Measurements from ENCODE around the gene ANXA3. TPM values are rescaled to one million over a fixed set of nuclear protein-coding genes. Genes with fewer than 3 reads are reported as not detected.

ANXA3 gene
- total RNA-seq, 4 donors from 2014 or later, result 98.4 to 216 (median 186) TPM

GRCh38 chr4:78527555-78527954 lies 24.0 kb upstream of the ANXA3 start:
- Histone ChIP-seq H3K4me3 (no peak overlapping the region), H3K9me3 (no peaks in the 10 kb centered on the region), H3K4me1 (no peaks in the 10 kb centered on the region), H3K27me3 (no peaks in the 10 kb centered on the region), H3K27ac (replicated peaks in 1 of 4) (no peak overlapping the region), H3K36me3 (no peaks in the 10 kb centered on the region)
- DNase-seq (ENCODE audit: extremely low spot score), result no peak
- 87% methylated on average over 4 of the region's 4 CpGs for WGBS
- intact Hi-C loops (cut with DNase I), result no loop called here
- no peak for TF ChIP-seq POLR2AphosphoS5 (IDR thresholded peaks at IDR 0.05)
- TF ChIP-seq POLR2A (IDR thresholded peaks at IDR 0.05; ENCODE audit: low read depth), result no peak
- no peak for TF ChIP-seq CTCF (IDR thresholded peaks at IDR 0.05)

- H3K27me3 ChIP-seq, result no peaks in the 10 kb centered on the region
- no peak overlapping the region for H3K4me3 ChIP-seq
- WGBS, result 80% methylated on average over 3 of the region's 3 CpGs
- H3K27ac ChIP-seq (replicated peaks in 1 of 4), result no peak overlapping the region
- intact Hi-C loops (cut with DNase I), result no loop called here
- H3K36me3 ChIP-seq, result no peaks in the 10 kb centered on the region
- H3K9me3 ChIP-seq, result no peaks in the 10 kb centered on the region
- no peak for DNase-seq (ENCODE audit: extremely low spot score)
- H3K4me1 ChIP-seq, result no peaks in the 10 kb centered on the region
- TF ChIP-seq CTCF (IDR thresholded peaks at IDR 0.05) (no peak), EP300 (IDR thresholded peaks at IDR 0.05) (no peak), POLR2A (IDR thresholded peaks at IDR 0.05; ENCODE audit: low read depth) (no peak), POLR2AphosphoS5 (IDR thresholded peaks at IDR 0.05) (no peak)
Observed at GRCh38 chr4:78528327-78528726, 23.2 kb upstream of the ANXA3 start.

GRCh38 chr4:78529569-78530209 lies 21.9 kb upstream of the ANXA3 start:
- TF ChIP-seq POLR2A (IDR thresholded peaks at IDR 0.05; ENCODE audit: low read depth) (no peak), POLR2AphosphoS5 (IDR thresholded peaks at IDR 0.05) (no peak), CTCF (IDR thresholded peaks at IDR 0.05) (no peak)
- Histone ChIP-seq H3K27ac (replicated peaks in 1 of 4) (no peak overlapping the region), H3K4me1 (no peaks in the 10 kb centered on the region), H3K36me3 (no peaks in the 10 kb centered on the region), H3K9me3 (no peaks in the 10 kb centered on the region), H3K27me3 (no peaks in the 10 kb centered on the region), H3K4me3 (no peak overlapping the region)
- intact Hi-C loops (cut with DNase I), result no loop called here
- DNase-seq (ENCODE audit: extremely low spot score), result no peak
- 88% methylated on average over 2 of the region's 2 CpGs for WGBS

- Histone ChIP-seq H3K27ac (replicated peaks in 1 of 4) (no peak overlapping the region), H3K4me3 (no peak overlapping the region), H3K27me3 (no peaks in the 10 kb centered on the region), H3K9me3 (no peaks in the 10 kb centered on the region), H3K4me1 (no peaks in the 10 kb centered on the region), H3K36me3 (no peaks in the 10 kb centered on the region)
- WGBS, result 67% methylated on average over 1 of the region's 1 CpG
- no peak for DNase-seq (ENCODE audit: extremely low spot score)
- TF ChIP-seq POLR2AphosphoS5 (IDR thresholded peaks at IDR 0.05) (no peak), POLR2A (IDR thresholded peaks at IDR 0.05; ENCODE audit: low read depth) (no peak), EP300 (IDR thresholded peaks at IDR 0.05) (no peak), CTCF (IDR thresholded peaks at IDR 0.05) (no peak)
- intact Hi-C loops (cut with DNase I), result no loop called here
Observed at GRCh38 chr4:78532046-78532445, 19.5 kb upstream of the ANXA3 start.

- no peaks in the 10 kb centered on the region for H3K27me3 ChIP-seq
- H3K36me3 ChIP-seq, result no peaks in the 10 kb centered on the region
- 77% methylated on average over 5 of the region's 5 CpGs for WGBS
- H3K4me3 ChIP-seq, result no peak overlapping the region
- intact Hi-C loops (cut with DNase I), result no loop called here
- no peak for DNase-seq (ENCODE audit: extremely low spot score)
- no peaks in the 10 kb centered on the region for H3K9me3 ChIP-seq
- H3K4me1 ChIP-seq, result no peaks in the 10 kb centered on the region
- H3K27ac ChIP-seq (replicated peaks in 1 of 4), result no peak overlapping the region
- TF ChIP-seq POLR2AphosphoS5 (IDR thresholded peaks at IDR 0.05), result no peak
- TF ChIP-seq POLR2A (IDR thresholded peaks at IDR 0.05; ENCODE audit: low read depth), result no peak
- TF ChIP-seq EP300 (IDR thresholded peaks at IDR 0.05), result no peak
- TF ChIP-seq CTCF (IDR thresholded peaks at IDR 0.05), result no peak
Observed at GRCh38 chr4:78533854-78534253, 17.7 kb upstream of the ANXA3 start.

Data from esophagus muscularis mucosa (tissue), 4 donors.